Endothelial cell of umbilical vein (primary cell): ENCODE results near the gene ADRA2C.

Source experiments
- CTCF ChIP-seq, 2 donors: IDR thresholded peaks; 1 replicate in 1 of 2; 2 replicates in 1 of 2; pipeline ENCODE4 v1.5.1; 2011; ENCODE audit warnings: low read length in 2 of 2, mild to moderate bottlenecking in 2 of 2, moderate library complexity in 2 of 2, control low read depth in 1 of 2, inconsistent platforms in 1 of 2, low read depth in 1 of 2; ENCODE audit not compliant: insufficient read depth in 1 of 2; ENCODE audit errors: extremely low read depth in 1 of 2
- EZH2 ChIP-seq: IDR thresholded peaks from 2 replicates; pipeline ENCODE4 v1.6.1; 2012; ENCODE audit warnings: borderline replicate concordance, low read depth, mild to moderate bottlenecking, moderate library complexity, low read length, inconsistent platforms; ENCODE audit not compliant: severe bottlenecking
- FOS ChIP-seq: IDR thresholded peaks from 2 replicates; pipeline ENCODE4 v1.6.1; 2011; ENCODE audit warnings: mild to moderate bottlenecking, low read length, moderate library complexity, borderline replicate concordance; ENCODE audit not compliant: insufficient read depth
- GATA2 ChIP-seq: IDR thresholded peaks from 2 replicates; pipeline ENCODE4 v1.7.0; 2011; ENCODE audit warnings: low read depth, mild to moderate bottlenecking, moderate library complexity, mixed read lengths, low read length; ENCODE audit not compliant: insufficient read length, insufficient read depth
- JUN ChIP-seq: IDR thresholded peaks from 2 replicates; pipeline ENCODE4 v1.6.1; 2011; ENCODE audit warnings: borderline replicate concordance, low read depth; ENCODE audit not compliant: insufficient read length, insufficient read depth
- MAX ChIP-seq: IDR thresholded peaks from 2 replicates; pipeline ENCODE4 v1.6.1; 2011; ENCODE audit not compliant: insufficient read depth, insufficient read length
- POLR2A ChIP-seq: IDR thresholded peaks from 2 replicates; pipeline ENCODE4 v1.6.1; 2012; ENCODE audit warnings: low read depth, mild to moderate bottlenecking, control low read depth, low read length
- POLR2AphosphoS5 ChIP-seq: IDR thresholded peaks from 2 replicates; pipeline ENCODE4 v1.6.1; 2012; ENCODE audit warnings: low read depth, mild to moderate bottlenecking, control low read depth, low read length, moderate library complexity; ENCODE audit not compliant: insufficient read depth

- no peak for TF ChIP-seq CTCF (IDR thresholded peaks at IDR 0.05; ENCODE audit: extremely low read depth in 1 of 2, insufficient read depth in 1 of 2, low read depth in 1 of 2, low read length in 2 of 2)
- TF ChIP-seq POLR2A = no peak
- TF ChIP-seq EZH2 = no peak
- no peak for TF ChIP-seq POLR2AphosphoS5
- TF ChIP-seq GATA2 = no peak
- TF ChIP-seq MAX = no peak
- TF ChIP-seq JUN = no peak
- no peak for TF ChIP-seq FOS
Observed at GRCh38 chr4:3790006-3790561, 23.9 kb downstream of the ADRA2C start.
